ENCODE data around the gene MYOM3. TPM values are rescaled to one million over a fixed set of nuclear protein-coding genes. Genes with fewer than 3 reads are reported as not detected.

The MYOM3 gene
- total and polyA plus RNA-seq, 8 donors, result 0.12 to 1.8 (median 0.18) TPM; not detected in 1

DNA sequence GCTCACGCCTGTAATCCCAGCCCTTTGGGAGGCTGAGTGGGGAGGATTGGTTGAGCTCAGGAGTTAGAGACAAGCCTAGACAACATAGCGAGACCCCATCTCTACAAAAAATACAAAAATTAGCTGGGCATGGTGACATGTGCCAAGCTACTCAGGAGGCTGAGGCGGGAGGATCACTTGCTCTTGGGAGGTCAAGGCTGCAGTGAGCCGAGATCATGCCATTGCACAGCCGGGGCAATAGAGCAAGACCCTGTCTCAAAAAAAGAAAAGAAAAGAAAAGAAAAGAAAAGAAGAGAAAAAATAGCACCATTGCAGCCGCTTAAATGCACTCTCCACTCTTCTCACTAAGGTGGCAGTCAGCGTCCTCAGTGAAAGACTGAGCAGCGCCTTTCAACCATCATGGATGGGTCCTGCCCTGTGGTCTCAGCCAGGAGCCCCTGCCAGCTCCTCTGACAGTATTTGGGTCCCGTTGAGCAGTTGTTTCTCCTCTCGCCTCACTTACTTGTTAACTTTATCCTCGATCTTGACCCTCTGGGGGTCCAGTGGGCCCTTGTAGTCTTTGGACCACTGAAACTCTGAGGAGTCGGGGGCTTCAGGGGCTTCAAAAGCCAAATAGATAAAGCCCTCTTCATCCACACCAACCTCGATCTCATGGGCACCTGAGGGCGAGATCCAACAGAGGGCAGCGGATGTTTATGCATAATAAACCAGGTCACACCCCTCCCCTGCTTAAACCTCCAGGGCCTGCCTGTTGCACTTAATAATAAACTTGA lies 36.9 kb downstream of the MYOM3 start:
- Histone ChIP-seq H3K4me1 (peaks cover 0 to 8% (median 4%) of the 10 kb centered on the region in 4 donors), H3K36me3 (no peaks in the 10 kb centered on the region), H3K4me3 (no peak overlapping the region), H3K27me3 (no peaks in the 10 kb centered on the region), H3K27ac (no peak overlapping the region), H3K9me3 (no peaks in the 10 kb centered on the region)
- 78 to 85% (median 79%) methylated on average over 15 of the region's 15 CpGs for WGBS, 5 donors
- DNase-seq, result no peak
- intact Hi-C loops (cut with DNase I; ENCODE audit: low total_unique reads), result no loop called here
- TF ChIP-seq POLR2A (IDR thresholded peaks at IDR 0.05) (no peak), POLR2AphosphoS5 (IDR thresholded peaks at IDR 0.05) (no peak), EP300 (IDR thresholded peaks at IDR 0.05) (no peak)
- TF ChIP-seq, protein P1, sequence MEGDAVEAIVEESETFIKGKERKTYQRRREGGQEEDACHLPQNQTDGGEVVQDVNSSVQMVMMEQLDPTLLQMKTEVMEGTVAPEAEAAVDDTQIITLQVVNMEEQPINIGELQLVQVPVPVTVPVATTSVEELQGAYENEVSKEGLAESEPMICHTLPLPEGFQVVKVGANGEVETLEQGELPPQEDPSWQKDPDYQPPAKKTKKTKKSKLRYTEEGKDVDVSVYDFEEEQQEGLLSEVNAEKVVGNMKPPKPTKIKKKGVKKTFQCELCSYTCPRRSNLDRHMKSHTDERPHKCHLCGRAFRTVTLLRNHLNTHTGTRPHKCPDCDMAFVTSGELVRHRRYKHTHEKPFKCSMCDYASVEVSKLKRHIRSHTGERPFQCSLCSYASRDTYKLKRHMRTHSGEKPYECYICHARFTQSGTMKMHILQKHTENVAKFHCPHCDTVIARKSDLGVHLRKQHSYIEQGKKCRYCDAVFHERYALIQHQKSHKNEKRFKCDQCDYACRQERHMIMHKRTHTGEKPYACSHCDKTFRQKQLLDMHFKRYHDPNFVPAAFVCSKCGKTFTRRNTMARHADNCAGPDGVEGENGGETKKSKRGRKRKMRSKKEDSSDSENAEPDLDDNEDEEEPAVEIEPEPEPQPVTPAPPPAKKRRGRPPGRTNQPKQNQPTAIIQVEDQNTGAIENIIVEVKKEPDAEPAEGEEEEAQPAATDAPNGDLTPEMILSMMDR (IDR thresholded peaks at IDR 0.05), result no peak

DNA sequence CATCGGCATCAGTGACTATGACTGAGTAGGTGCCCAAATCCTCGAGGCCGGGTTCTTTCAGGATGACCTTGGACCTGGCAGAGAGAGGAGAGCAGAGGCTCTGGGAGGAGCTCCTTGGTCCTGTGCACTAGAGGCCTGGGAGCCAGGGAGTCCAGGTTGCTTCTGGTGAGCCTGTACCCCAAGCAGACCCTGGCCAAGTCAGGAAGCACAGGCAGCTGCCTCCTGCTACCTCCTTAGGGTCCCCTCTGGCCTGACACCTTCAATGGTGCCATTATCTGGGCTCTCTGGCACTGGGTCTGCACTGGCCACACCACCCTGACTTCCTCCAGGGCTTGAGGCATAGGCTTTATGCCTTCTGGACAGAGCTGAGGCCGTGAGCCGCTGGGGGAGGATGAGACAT lies 37.7 kb downstream of the MYOM3 start:
- intact Hi-C loops (cut with DNase I; ENCODE audit: low total_unique reads), result no loop called here
- Histone ChIP-seq H3K9me3 (no peaks in the 10 kb centered on the region), H3K27me3 (no peaks in the 10 kb centered on the region), H3K4me1 (peaks cover 0 to 8% (median 4%) of the 10 kb centered on the region in 4 donors), H3K27ac (no peak overlapping the region), H3K36me3 (no peaks in the 10 kb centered on the region), H3K4me3 (no peak overlapping the region)
- 71 to 88% (median 82%) methylated on average over 5 of the region's 5 CpGs for WGBS, 5 donors
- no peak for TF ChIP-seq EP300 (IDR thresholded peaks at IDR 0.05)
- no peak for TF ChIP-seq POLR2AphosphoS5 (IDR thresholded peaks at IDR 0.05)
- DNase-seq, result no peak

DNA sequence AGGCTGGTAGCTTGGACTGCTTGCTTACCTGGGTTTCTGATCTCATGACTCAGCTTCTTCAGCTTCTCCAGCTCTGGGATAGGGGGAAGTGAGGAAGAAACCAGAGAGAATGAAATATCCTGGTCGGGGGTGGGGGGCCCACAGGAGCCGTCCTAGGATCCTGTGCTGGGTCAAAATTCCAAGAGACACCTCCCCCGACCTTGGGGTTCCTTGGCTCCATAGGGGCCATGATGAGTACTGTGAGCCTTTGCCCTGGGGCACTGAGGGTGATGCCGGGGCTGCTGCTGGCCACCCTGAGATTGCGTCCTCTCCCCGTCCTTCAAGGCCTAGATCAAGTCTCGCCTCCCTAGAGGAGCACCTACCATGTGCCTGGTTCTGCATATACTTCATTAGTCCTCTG lies 40.0 kb downstream of the MYOM3 start:
- Histone ChIP-seq H3K9me3 (no peaks in the 10 kb centered on the region), H3K27ac (no peak overlapping the region), H3K27me3 (peaks cover 0 to 6% (median 0%) of the 10 kb centered on the region in 3 donors), H3K4me3 (no peak overlapping the region), H3K36me3 (no peaks in the 10 kb centered on the region), H3K4me1 (peaks cover 0 to 8% (median 4%) of the 10 kb centered on the region in 4 donors)
- intact Hi-C loops (cut with DNase I; ENCODE audit: low total_unique reads), result no loop called here
- no peak for TF ChIP-seq EP300 (IDR thresholded peaks at IDR 0.05)
- TF ChIP-seq POLR2A (IDR thresholded peaks at IDR 0.05), result no peak
- TF ChIP-seq, protein P1 (IDR thresholded peaks at IDR 0.05), result no peak
- no peak for TF ChIP-seq POLR2AphosphoS5 (IDR thresholded peaks at IDR 0.05)
- DNase-seq, result no peak
- 89 to 92% (median 91%) methylated on average over 7 of the region's 7 CpGs for WGBS, 5 donors

DNA sequence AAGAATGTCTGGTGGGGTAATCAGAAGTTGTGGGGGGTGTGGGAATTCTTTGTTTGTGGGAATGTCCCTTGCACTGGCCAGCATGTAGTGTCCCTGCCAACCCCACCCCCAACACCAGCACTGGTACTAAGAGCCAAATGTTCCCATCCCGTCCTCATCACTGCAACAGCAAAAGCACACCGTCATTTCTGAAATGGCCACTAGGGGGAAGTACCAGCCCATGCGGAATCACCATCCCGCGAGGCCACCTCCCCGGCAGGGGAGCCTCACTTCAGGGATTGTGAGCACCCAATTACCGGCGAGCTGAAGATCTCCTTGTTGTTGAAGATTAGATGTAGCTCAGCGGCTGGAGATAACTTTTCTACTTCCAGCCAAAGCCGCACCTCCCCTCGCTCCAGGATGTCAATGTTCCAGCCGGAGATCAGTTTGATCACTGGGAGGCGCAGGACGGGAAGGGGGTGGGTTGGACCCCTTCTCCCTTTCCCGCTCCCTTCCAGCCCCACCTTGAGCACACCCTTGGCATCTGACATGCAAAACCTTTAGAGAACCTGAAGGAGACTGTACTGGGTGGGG lies 41.0 kb downstream of the MYOM3 start:
- 7 to 20% (median 11%) methylated on average over 13 to 15 of the region's 15 CpGs for WGBS, 5 donors
- DNase-seq, result peak; percentile 81 to 93

More for the DNA sequence above, 41.0 kb downstream of the MYOM3 start:
- intact Hi-C loops (cut with DNase I; ENCODE audit: low total_unique reads), result no loop called here
- Histone ChIP-seq H3K4me1 (peaks cover 0 to 8% (median 4%) of the 10 kb centered on the region in 4 donors), H3K4me3 (peak overlapping the region in 1 of 4 donors; percentile 9), H3K27ac (no peak overlapping the region), H3K9me3 (no peaks in the 10 kb centered on the region), H3K27me3 (peaks cover 0 to 9% (median 0%) of the 10 kb centered on the region in 3 donors), H3K36me3 (no peaks in the 10 kb centered on the region)
- TF ChIP-seq POLR2AphosphoS5 (IDR thresholded peaks at IDR 0.05) (peak in 1 of 3 donors; percentile 43), EP300 (IDR thresholded peaks at IDR 0.05) (no peak)
- TF ChIP-seq, protein P1 (IDR thresholded peaks at IDR 0.05), result peak in 5 of 7 experiments; percentile 83 to 91 (median 86)

All from stomach (tissue), 9 donors.